GM13976 (cell line): ENCODE data around the gene IFIT5.
A peak's percentile ranks its signal among the peaks of the same experiment; 100 is the strongest.
"Not testable (repeated sequence)": the region's sequence is repeated elsewhere in the genome, so short reads cannot be mapped to it uniquely, and the experiment has no call there.

Experiments used
- DNase-seq: peaks from one replicate; pipeline ENCODE4 v3.0.0; 2012; ENCODE audit warnings: low spot score
- CTCF ChIP-seq: IDR thresholded peaks from 2 replicates; pipeline ENCODE4 v1.5.1; 2012; ENCODE audit warnings: borderline replicate concordance, mild to moderate bottlenecking; ENCODE audit not compliant: insufficient read depth; ENCODE audit errors: extremely low read depth, missing control alignments, control extremely low read depth
- in situ Hi-C: fragments of 300-500 bp; cut with MboI; formaldehyde crosslinking; loops from one replicate; pipeline ENCODE4 v1.12.0; 2022; ENCODE audit warnings: low sequenced_read_pairs, mixed read lengths, inconsistent platforms; ENCODE audit not compliant: unreplicated experiment

IFIT5 gene

GRCh38 chr10:89404104-89405047 is 10.0 kb upstream of the IFIT5 start:
- TF ChIP-seq CTCF = no peak
- in situ Hi-C loops = no loop called here
- DNase-seq = no peak

- DNase-seq, in situ Hi-C loops: not testable (repeated sequence)
Observed at GRCh38 chr10:89406178-89406577, 8.2 kb upstream of the IFIT5 start.

- in situ Hi-C loops, DNase-seq: not testable (repeated sequence)
Observed at GRCh38 chr10:89407792-89408191, 6.6 kb upstream of the IFIT5 start.

GRCh38 chr10:89409282-89409681 is 5.1 kb upstream of the IFIT5 start:
- in situ Hi-C loops, DNase-seq: not testable (repeated sequence)

GRCh38 chr10:89410551-89410950 is 3.8 kb upstream of the IFIT5 start:
- in situ Hi-C loops, DNase-seq: not testable (repeated sequence)

GRCh38 chr10:89411135-89411534 is 3.2 kb upstream of the IFIT5 start:
- DNase-seq, in situ Hi-C loops: not testable (repeated sequence)

- DNase-seq, in situ Hi-C loops: not testable (repeated sequence)
Observed at GRCh38 chr10:89412276-89412675, 2.1 kb upstream of the IFIT5 start.

GRCh38 chr10:89413398-89413912 is 913 bp upstream of the IFIT5 start:
- no peak for TF ChIP-seq CTCF
- DNase-seq = no peak

GRCh38 chr10:89414879-89415821 is 782 bp downstream of the IFIT5 start:
- in situ Hi-C loops = no loop called here
- TF ChIP-seq CTCF = no peak
- peak; percentile 56 for DNase-seq

More at GRCh38 chr10:89413398-89413912, 913 bp upstream of the IFIT5 start:
- in situ Hi-C loops = no loop called here
